AG09309 (cell line): Measurements from ENCODE around the gene EPAS1.

Source experiments
- DNase-seq: peaks from one replicate; pipeline ENCODE4 v3.0.0-alpha.2; 2010; ENCODE audit warnings: low read depth
- H3K4me3 ChIP-seq: 2 replicates; pipeline ENCODE4 v1.5.1; 2011; ENCODE audit warnings: mild to moderate bottlenecking, low read depth, low read length, moderate library complexity; ENCODE audit not compliant: control insufficient read depth
- CTCF ChIP-seq: IDR thresholded peaks from 2 replicates; pipeline ENCODE4 v1.5.1; 2011; ENCODE audit warnings: mild to moderate bottlenecking, low read depth, low read length, inconsistent platforms; ENCODE audit not compliant: insufficient read depth, control insufficient read depth; ENCODE audit errors: missing control alignments

Gene EPAS1

GRCh38 chr2:46435796-46436360, 138.7 kb downstream of the EPAS1 start:
- TF ChIP-seq CTCF, result no peak
- no peak overlapping the region for H3K4me3 ChIP-seq
- no peak for DNase-seq
